ENCODE results near the gene AKIRIN2. TPM values are rescaled to one million over a fixed set of nuclear protein-coding genes. Genes with fewer than 3 reads are reported as not detected.

AKIRIN2 gene
- total and polyA plus RNA-seq, 2 of the 13 experiments (the other 11 are each of a cell fraction or from before 2014, with no cell fraction given) = 15.6 to 23.4 TPM

- no peak for TF ChIP-seq STAT6 (CRISPR knock-in tag; IDR thresholded peaks at IDR 0.05; ENCODE audit: borderline replicate concordance)
- no peak for TF ChIP-seq HNRNPLL (IDR thresholded peaks at IDR 0.05; ENCODE audit: low read depth, low read length, poor library complexity, severe bottlenecking)
- no peak for TF ChIP-seq EZH2 (conservative IDR thresholded peaks at IDR 0.05; ENCODE audit: low read depth, low read length)
- no peak for TF ChIP-seq NRL (CRISPR knock-in tag; IDR thresholded peaks at IDR 0.05; ENCODE audit: borderline replicate concordance)
- TF ChIP-seq DMTF1 (CRISPR knock-in tag; IDR thresholded peaks at IDR 0.05) = no peak
Observed at GRCh38 chr6:87633851-87634250, 68.2 kb downstream of the AKIRIN2 start (continued).

- DNase-seq (ENCODE audit: low spot score) = no peak
- Histone ChIP-seq H2AFZ (ENCODE audit: low read length) (no peak overlapping the region), H3K4me3 (replicated peaks in 1 of 3; ENCODE audit: insufficient read depth in 1 of 3, low read depth in 2 of 3, low read length in 3 of 3) (no peak overlapping the region), H3K79me2 (ENCODE audit: insufficient read depth, low read length) (no peaks in the 10 kb centered on the region), H3K9me3 (ENCODE audit: low read length) (no peaks in the 10 kb centered on the region), H3K9ac (ENCODE audit: insufficient read depth, low read depth, low read length) (no peak overlapping the region), H4K20me1 (ENCODE audit: insufficient read depth, low read length) (no peaks in the 10 kb centered on the region), H3K27me3 (ENCODE audit: control insufficient read depth in 1 of 2, insufficient read depth in 2 of 2, low read length in 2 of 2) (no peaks in the 10 kb centered on the region), H3K4me1 (ENCODE audit: insufficient read depth, low read length) (no peaks in the 10 kb centered on the region), H3K36me3 (replicated peaks in 1 of 2; ENCODE audit: control insufficient read depth in 1 of 2, insufficient read depth in 2 of 2, low read length in 2 of 2) (peaks cover 1 to 21% of the 10 kb centered on the region in 2 experiments; a peak in 3 of 5 replicates), H3K27ac (ENCODE audit: extremely low read length, insufficient read depth, low read length) (no peak overlapping the region), H3K4me2 (ENCODE audit: low read depth, low read length) (no peak overlapping the region)
- WGBS (ENCODE audit: low lambda C conversion rate) = 100% methylated on average over 1 of the region's 1 CpG
- ATAC-seq = no peak
- POLR2A ChIA-PET = no interaction called here
- TF ChIP-seq SUZ12 (IDR thresholded peaks at IDR 0.05; ENCODE audit: low read depth, low read length) = no peak
- no peak for TF ChIP-seq CENPT (CRISPR knock-in tag; IDR thresholded peaks at IDR 0.05; ENCODE audit: low read depth)
- TF ChIP-seq ZNF841 (CRISPR knock-in tag; IDR thresholded peaks at IDR 0.05; ENCODE audit: borderline replicate concordance) = no peak
- TF ChIP-seq ZBTB25 (CRISPR knock-in tag; IDR thresholded peaks at IDR 0.05) = no peak
- in situ Hi-C loops (cut with HindIII; ENCODE audit: extremely low pct_ligation_motif_present, low pct_unique_long_range_greater_than_20kb) (no loop called here), intact Hi-C loops (cut with micrococcal nuclease; ENCODE audit: unreplicated experiment) (no loop called here)
- BruUV-seq (replicated peaks) = no TSS peak
- CTCF ChIA-PET (ENCODE audit: low intra/inter-chr PET ratio, low total read pairs) = no interaction called here
- no peak for FAIRE-seq
Observed at GRCh38 chr6:87630746-87631145, 71.3 kb downstream of the AKIRIN2 start.
